Activated T-helper 1 cell treated with anti-CD3 and anti-CD28 coated beads, Interleukin-12 subunit alpha, Interleukin-12 subunit beta, Interleukin-2, Interleukin-4 antibody, amounts not matched to agents 30 ng/mL and 10 ng/mL and 1 ng/mL, durations not matched to agents 14 hours and 24 hours and 36 hours (primary cell): ENCODE measurements around the gene GET4. TPM values are rescaled to one million over a fixed set of nuclear protein-coding genes. Genes with fewer than 3 reads are reported as not detected.
"Not testable (repeated sequence)": the region's sequence is repeated elsewhere in the genome, so short reads cannot be mapped to it uniquely, and the experiment has no call there.

Source experiments
- DNase-seq: peaks from one replicate; pipeline ENCODE4 v3.0.0; 2021; ENCODE audit warnings: low spot score
- H3K27ac Mint-ChIP-seq: one replicate; pipeline ENCODE4 v1.8.0; 2021; ENCODE audit warnings: mild to moderate bottlenecking, mixed read lengths
- H3K27me3 Mint-ChIP-seq: one replicate; pipeline ENCODE4 v1.8.0; 2022; ENCODE audit warnings: mild to moderate bottlenecking, moderate library complexity, mixed read lengths; ENCODE audit not compliant: insufficient read depth
- H3K36me3 Mint-ChIP-seq: one replicate; pipeline ENCODE4 v1.8.0; 2021; ENCODE audit warnings: low read depth, mixed read lengths
- H3K4me1 Mint-ChIP-seq: one replicate; pipeline ENCODE4 v1.8.0; 2021; ENCODE audit warnings: low read depth, mixed read lengths
- H3K4me3 Mint-ChIP-seq: one replicate; pipeline ENCODE4 v1.8.0; 2021; ENCODE audit warnings: mild to moderate bottlenecking, moderate library complexity, mixed read lengths
- H3K9me3 Mint-ChIP-seq: one replicate; pipeline ENCODE4 v1.8.0; 2021; ENCODE audit warnings: mixed read lengths
- intact Hi-C: fragments of 100-400 bp; cut with micrococcal nuclease; formaldehyde crosslinking; loops from one replicate; pipeline ENCODE4 v1.15.1; 2024
- total RNA-seq: library from RNA; stranded (reverse); gene quantifications from 2 replicates; pipeline ENCODE4 v1.2.3, GENCODE V29; 2022

The GET4 gene
- total RNA-seq, 1 donor from 2014 or later = 38.7 TPM

DNA sequence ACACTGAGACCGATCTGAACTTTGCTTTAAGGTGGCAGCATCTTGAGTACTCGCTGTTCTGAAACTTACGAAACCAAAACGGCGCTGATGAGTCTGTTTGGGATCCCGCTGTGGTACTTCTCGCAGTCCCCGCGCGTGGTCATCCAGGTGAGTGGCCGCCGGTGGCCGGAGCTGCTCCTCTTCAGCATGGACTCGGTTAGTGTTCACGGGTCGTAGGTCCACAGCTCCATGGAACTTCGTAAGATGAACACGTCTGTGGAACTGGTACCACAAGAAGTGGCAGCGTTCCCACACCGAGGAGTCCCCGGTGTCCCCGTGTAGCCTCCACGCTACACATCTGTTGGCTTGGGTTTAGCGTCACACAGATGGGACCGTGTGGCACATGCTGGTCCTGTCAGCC, 10.4 kb upstream of the GET4 start:
- Mint-ChIP-seq H3K36me3 (peaks cover 32% of the 10 kb centered on the region), H3K4me3 (no peak overlapping the region), H3K27ac (no peak overlapping the region), H3K9me3 (no peaks in the 10 kb centered on the region), H3K27me3 (no peaks in the 10 kb centered on the region), H3K4me1 (no peaks in the 10 kb centered on the region)
- no peak for DNase-seq
- intact Hi-C loops = no loop called here

- intact Hi-C loops = no loop called here
- no peak overlapping the region for H3K27ac Mint-ChIP-seq
- no peaks in the 10 kb centered on the region for H3K27me3 Mint-ChIP-seq
- DNase-seq = no peak
- no peak overlapping the region for H3K4me3 Mint-ChIP-seq
- H3K4me1 Mint-ChIP-seq = no peaks in the 10 kb centered on the region
- H3K9me3 Mint-ChIP-seq = no peaks in the 10 kb centered on the region
- H3K36me3 Mint-ChIP-seq = peaks cover 28% of the 10 kb centered on the region
These were observed 9.4 kb upstream of the GET4 start for GRCh38 chr7:867001-867405.

DNA sequence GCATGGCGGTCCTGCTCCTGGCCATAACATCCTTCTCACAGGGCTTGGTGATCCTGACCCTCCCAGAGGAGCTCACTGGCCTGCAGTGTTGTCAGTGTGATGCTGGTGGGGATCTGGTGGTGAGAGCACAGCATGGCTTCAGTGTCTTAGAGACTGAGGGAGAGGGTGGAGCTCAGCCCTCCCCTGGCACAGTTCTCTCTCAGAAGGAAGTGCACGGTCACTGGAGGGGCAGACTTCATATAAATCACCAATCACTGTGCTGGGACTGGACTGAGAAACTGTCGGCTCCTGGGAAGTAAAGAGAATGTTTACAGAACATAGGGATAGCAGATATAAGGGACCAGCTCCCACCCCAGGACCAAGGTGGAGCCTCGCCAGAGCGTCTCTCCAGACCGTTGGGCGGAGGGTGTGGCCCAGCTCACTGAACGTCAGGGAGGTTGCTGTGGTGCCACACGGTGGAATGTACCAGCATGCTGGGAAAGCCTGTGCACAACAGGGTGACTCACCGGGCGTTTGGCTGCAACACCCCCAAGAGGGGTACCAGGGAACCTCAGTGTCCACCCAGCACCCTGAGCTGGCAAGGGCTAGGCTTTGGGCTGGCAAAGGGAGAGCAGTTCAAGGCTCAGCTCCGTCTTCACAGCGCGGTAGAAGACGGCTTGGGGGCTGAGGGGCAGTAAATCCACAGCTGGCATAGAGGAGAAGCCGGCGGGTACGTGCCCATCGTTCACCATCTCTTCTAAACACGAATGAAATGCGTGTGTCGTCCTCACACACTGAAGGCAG, 8.8 kb upstream of the GET4 start:
- H3K36me3 Mint-ChIP-seq = peaks cover 26% of the 10 kb centered on the region
- H3K4me1 Mint-ChIP-seq = no peaks in the 10 kb centered on the region
- H3K27ac Mint-ChIP-seq = no peak overlapping the region
- H3K9me3 Mint-ChIP-seq = no peaks in the 10 kb centered on the region
- intact Hi-C loops = no loop called here
- no peak for DNase-seq
- no peak overlapping the region for H3K4me3 Mint-ChIP-seq
- no peaks in the 10 kb centered on the region for H3K27me3 Mint-ChIP-seq

GRCh38 chr7:868189-868486, 8.2 kb upstream of the GET4 start:
- no peak overlapping the region for H3K27ac Mint-ChIP-seq
- no peak overlapping the region for H3K4me3 Mint-ChIP-seq
- peaks cover 2% of the 10 kb centered on the region for H3K4me1 Mint-ChIP-seq
- H3K27me3 Mint-ChIP-seq = no peaks in the 10 kb centered on the region
- no peak for DNase-seq
- intact Hi-C loops = no loop called here
- H3K36me3 Mint-ChIP-seq = peaks cover 27% of the 10 kb centered on the region
- no peaks in the 10 kb centered on the region for H3K9me3 Mint-ChIP-seq

GRCh38 chr7:869348-869747, 7.0 kb upstream of the GET4 start:
- Mint-ChIP-seq H3K36me3 (peaks cover 34% of the 10 kb centered on the region), H3K27ac (no peak overlapping the region)
- intact Hi-C loops = no loop called here

DNA sequence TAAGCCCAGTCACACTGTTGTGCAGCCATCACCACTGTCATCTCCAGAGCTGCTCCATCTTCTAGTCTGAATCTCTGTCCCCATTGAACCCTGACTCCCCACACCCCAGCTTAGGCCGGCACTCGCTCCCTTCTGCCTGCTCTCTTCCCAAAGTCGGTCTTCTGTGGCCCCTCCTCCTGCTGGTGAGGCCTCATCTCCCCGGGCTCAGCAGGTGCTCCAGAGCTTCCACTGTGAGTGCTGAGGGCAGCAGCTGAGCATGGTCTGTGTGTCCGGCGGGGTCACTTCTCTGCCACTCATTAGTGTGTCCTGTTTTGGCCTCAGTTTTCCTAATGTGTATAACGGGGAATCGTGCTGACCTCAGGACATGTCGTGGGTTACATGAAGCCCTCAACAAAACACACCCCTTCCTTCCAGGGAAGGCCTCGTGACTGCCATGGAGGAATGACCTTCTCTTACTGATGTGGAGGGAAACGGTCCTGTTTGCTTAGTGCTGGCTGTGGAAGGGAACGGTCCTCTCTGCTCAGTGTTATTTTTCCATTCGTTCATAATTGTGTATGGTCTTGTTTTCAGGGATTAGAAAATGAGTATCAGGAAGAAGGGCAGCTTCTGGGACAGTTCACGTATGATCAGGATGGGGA, 4.3 kb upstream of the GET4 start:
- H3K27ac Mint-ChIP-seq = no peak overlapping the region

More at GRCh38 chr7:869348-869747, 7.0 kb upstream of the GET4 start:
- Mint-ChIP-seq H3K4me3 (no peak overlapping the region), H3K4me1 (peaks cover 11% of the 10 kb centered on the region), H3K27me3 (no peaks in the 10 kb centered on the region), H3K9me3 (no peaks in the 10 kb centered on the region)
- DNase-seq = no peak

DNA sequence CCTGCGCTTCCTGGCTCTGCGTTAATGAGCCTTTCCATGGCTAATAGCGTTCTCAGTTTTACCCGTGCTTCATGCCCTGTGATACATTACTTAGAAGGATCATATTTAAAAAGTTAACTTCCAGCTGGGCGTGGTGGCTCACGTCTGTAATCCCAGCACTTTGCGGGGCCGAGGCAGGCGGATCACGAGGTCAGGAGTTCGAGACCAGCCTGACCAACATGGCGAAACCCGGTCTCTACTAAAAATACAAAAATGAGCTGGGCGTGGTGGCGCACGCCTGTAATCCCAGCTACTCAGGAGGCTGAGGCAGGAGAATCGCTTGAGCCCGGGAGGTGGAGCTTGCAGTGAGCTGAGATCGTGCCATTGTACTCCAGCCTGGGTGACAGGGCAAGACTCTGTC, 3.7 kb upstream of the GET4 start:
- H3K36me3 Mint-ChIP-seq = peaks cover 24% of the 10 kb centered on the region
- H3K27ac Mint-ChIP-seq = not testable (repeated sequence)

More for the DNA sequence above, 4.3 kb upstream of the GET4 start:
- peaks cover 11% of the 10 kb centered on the region for H3K4me1 Mint-ChIP-seq
- H3K27me3 Mint-ChIP-seq = no peaks in the 10 kb centered on the region
- no peak for DNase-seq
- peaks cover 26% of the 10 kb centered on the region for H3K36me3 Mint-ChIP-seq
- H3K4me3 Mint-ChIP-seq = no peak overlapping the region
- intact Hi-C loops = loop anchor here (10.0 kb wide), 2 partner anchors 347 to 703 kb away; partner anchors contain the start of gene PSMG3
- no peaks in the 10 kb centered on the region for H3K9me3 Mint-ChIP-seq

GRCh38 chr7:873367-874002, 2.9 kb upstream of the GET4 start:
- intact Hi-C loops = loop anchor here (1.0 to 10.0 kb wide), 6 partner anchors 41 to 701 kb away; partner anchors contain the start of genes PSMG3 and SUN1
- H3K27me3 Mint-ChIP-seq = no peaks in the 10 kb centered on the region
- peaks cover 16% of the 10 kb centered on the region for H3K4me1 Mint-ChIP-seq
- peak overlapping the region; percentile 51 for H3K4me3 Mint-ChIP-seq
- H3K36me3 Mint-ChIP-seq = peaks cover 26% of the 10 kb centered on the region
- peak; percentile 68 for DNase-seq
- no peaks in the 10 kb centered on the region for H3K9me3 Mint-ChIP-seq
- H3K27ac Mint-ChIP-seq = peak overlapping the region; percentile 75

More for the DNA sequence above, 3.7 kb upstream of the GET4 start:
- not testable (repeated sequence) for H3K27me3 Mint-ChIP-seq, H3K4me3 Mint-ChIP-seq, H3K9me3 Mint-ChIP-seq, DNase-seq
- intact Hi-C loops = loop anchor here (1.0 to 10.0 kb wide), 6 partner anchors 40 to 702 kb away; partner anchors contain the start of genes PSMG3 and SUN1
- H3K4me1 Mint-ChIP-seq = peaks cover 11% of the 10 kb centered on the region

- H3K27ac Mint-ChIP-seq = peak overlapping the region; percentile 34
- peaks cover 25% of the 10 kb centered on the region for H3K36me3 Mint-ChIP-seq
- H3K27me3 Mint-ChIP-seq = no peaks in the 10 kb centered on the region
- intact Hi-C loops = loop anchor here (10.0 kb wide), 2 partner anchors 349 to 701 kb away; partner anchors contain the start of gene PSMG3
- H3K4me1 Mint-ChIP-seq = peaks cover 16% of the 10 kb centered on the region
- DNase-seq = no peak
- no peak overlapping the region for H3K4me3 Mint-ChIP-seq
- H3K9me3 Mint-ChIP-seq = no peaks in the 10 kb centered on the region
These were observed 2.2 kb upstream of the GET4 start for GRCh38 chr7:874031-874749.

GRCh38 chr7:875051-875450, 1.3 kb upstream of the GET4 start:
- H3K4me3 Mint-ChIP-seq = no peak overlapping the region
- H3K4me1 Mint-ChIP-seq = peaks cover 16% of the 10 kb centered on the region
- peaks cover 22% of the 10 kb centered on the region for H3K36me3 Mint-ChIP-seq
- H3K9me3 Mint-ChIP-seq = no peaks in the 10 kb centered on the region
- no peaks in the 10 kb centered on the region for H3K27me3 Mint-ChIP-seq
- DNase-seq = no peak
- intact Hi-C loops = loop anchor here (5.0 to 10.0 kb wide), 4 partner anchors 262 to 700 kb away; partner anchors contain the start of genes MICALL2 and PSMG3
- no peak overlapping the region for H3K27ac Mint-ChIP-seq

- H3K36me3 Mint-ChIP-seq = peaks cover 21% of the 10 kb centered on the region
- peaks cover 16% of the 10 kb centered on the region for H3K4me1 Mint-ChIP-seq
- no peaks in the 10 kb centered on the region for H3K27me3 Mint-ChIP-seq
- DNase-seq = no peak
- H3K9me3 Mint-ChIP-seq = no peaks in the 10 kb centered on the region
- H3K4me3 Mint-ChIP-seq = no peak overlapping the region
- intact Hi-C loops = loop anchor here (1.0 to 10.0 kb wide), 8 partner anchors 47 to 699 kb away; partner anchors contain the start of genes DNAAF5, GPR146, MICALL2 and PSMG3
- H3K27ac Mint-ChIP-seq = no peak overlapping the region
These were observed 778 bp upstream of the GET4 start for GRCh38 chr7:875476-876076.

DNA sequence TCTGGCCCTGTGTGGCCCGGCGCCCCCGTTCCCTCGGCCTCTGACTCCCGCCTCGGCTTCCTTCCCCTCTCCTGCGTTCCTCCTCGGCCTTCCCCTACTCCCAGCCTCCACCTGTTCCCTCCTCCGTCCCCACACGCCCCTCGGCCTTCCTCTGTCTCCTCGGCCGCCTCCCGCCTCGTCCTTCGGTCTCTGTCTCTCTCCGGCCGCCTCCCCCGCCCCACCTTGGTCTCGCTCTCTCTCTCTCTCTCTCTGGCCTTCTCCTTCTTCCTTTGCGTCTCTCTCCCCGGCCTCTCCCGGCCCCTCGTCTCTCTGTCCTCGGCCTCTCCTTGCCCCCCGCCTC, 588 bp downstream of the GET4 start:
- intact Hi-C loops = loop anchor here (1.0 to 10.0 kb wide), 8 partner anchors 46 to 698 kb away; partner anchors contain the start of genes DNAAF5, GPR146, MICALL2 and PSMG3
- no peaks in the 10 kb centered on the region for H3K27me3 Mint-ChIP-seq
- no peaks in the 10 kb centered on the region for H3K9me3 Mint-ChIP-seq

More for the DNA sequence above, 588 bp downstream of the GET4 start:
- DNase-seq = no peak
- Mint-ChIP-seq H3K27ac (peak overlapping the region; percentile 92), H3K36me3 (peaks cover 19% of the 10 kb centered on the region), H3K4me1 (peaks cover 16% of the 10 kb centered on the region), H3K4me3 (peak overlapping the region; percentile 93)
